Measurements from ENCODE around the gene NTRK2. TPM values are rescaled to one million over a fixed set of nuclear protein-coding genes. Genes with fewer than 3 reads are reported as not detected.

The NTRK2 gene
- total RNA-seq, 1 donor from 2014 or later, result 1.5 TPM

GRCh38 chr9:84959339-84959738, 289.8 kb downstream of the NTRK2 start:
- Histone ChIP-seq H3K36me3 (ENCODE audit: control insufficient read depth, insufficient read depth, low read length) (no peaks in the 10 kb centered on the region), H3K27me3 (ENCODE audit: control insufficient read depth, insufficient read depth, low read length) (no peaks in the 10 kb centered on the region), H3K4me3 (ENCODE audit: low read depth, low read length) (no peak overlapping the region)
- no peak for TF ChIP-seq CTCF (IDR thresholded peaks at IDR 0.05; ENCODE audit: insufficient read depth, low read length, poor library complexity, severe bottlenecking)
- DNase-seq (ENCODE audit: low read depth), result no peak

GRCh38 chr9:84966876-84967830, 297.6 kb downstream of the NTRK2 start:
- peak; percentile 19 for TF ChIP-seq CTCF (IDR thresholded peaks at IDR 0.05; ENCODE audit: insufficient read depth, low read length, poor library complexity, severe bottlenecking)
- Histone ChIP-seq H3K36me3 (ENCODE audit: control insufficient read depth, insufficient read depth, low read length) (no peaks in the 10 kb centered on the region), H3K4me3 (ENCODE audit: low read depth, low read length) (no peak overlapping the region), H3K27me3 (ENCODE audit: control insufficient read depth, insufficient read depth, low read length) (no peaks in the 10 kb centered on the region)
- no peak for DNase-seq (ENCODE audit: low read depth)

- no peak for DNase-seq (ENCODE audit: low read depth)
- Histone ChIP-seq H3K4me3 (ENCODE audit: low read depth, low read length) (no peak overlapping the region), H3K27me3 (ENCODE audit: control insufficient read depth, insufficient read depth, low read length) (no peaks in the 10 kb centered on the region), H3K36me3 (ENCODE audit: control insufficient read depth, insufficient read depth, low read length) (no peaks in the 10 kb centered on the region)
- no peak for TF ChIP-seq CTCF (IDR thresholded peaks at IDR 0.05; ENCODE audit: insufficient read depth, low read length, poor library complexity, severe bottlenecking)
Observed at GRCh38 chr9:84969084-84969483, 299.6 kb downstream of the NTRK2 start.

- TF ChIP-seq CTCF (IDR thresholded peaks at IDR 0.05; ENCODE audit: insufficient read depth, low read length, poor library complexity, severe bottlenecking), result no peak
- DNase-seq (ENCODE audit: low read depth), result no peak
- Histone ChIP-seq H3K36me3 (ENCODE audit: control insufficient read depth, insufficient read depth, low read length) (no peaks in the 10 kb centered on the region), H3K27me3 (ENCODE audit: control insufficient read depth, insufficient read depth, low read length) (no peaks in the 10 kb centered on the region), H3K4me3 (ENCODE audit: low read depth, low read length) (no peak overlapping the region)
Observed at GRCh38 chr9:84969736-84970135, 300.2 kb downstream of the NTRK2 start.

- TF ChIP-seq CTCF (IDR thresholded peaks at IDR 0.05; ENCODE audit: insufficient read depth, low read length, poor library complexity, severe bottlenecking), result no peak
- Histone ChIP-seq H3K36me3 (ENCODE audit: control insufficient read depth, insufficient read depth, low read length) (no peaks in the 10 kb centered on the region), H3K4me3 (ENCODE audit: low read depth, low read length) (no peak overlapping the region), H3K27me3 (ENCODE audit: control insufficient read depth, insufficient read depth, low read length) (no peaks in the 10 kb centered on the region)
- no peak for DNase-seq (ENCODE audit: low read depth)
Observed at GRCh38 chr9:84970432-84970831, 300.9 kb downstream of the NTRK2 start.

Measured in kidney epithelial cell (primary cell).